Measurements from ENCODE around the gene ZNF398.

ZNF398 gene

DNA sequence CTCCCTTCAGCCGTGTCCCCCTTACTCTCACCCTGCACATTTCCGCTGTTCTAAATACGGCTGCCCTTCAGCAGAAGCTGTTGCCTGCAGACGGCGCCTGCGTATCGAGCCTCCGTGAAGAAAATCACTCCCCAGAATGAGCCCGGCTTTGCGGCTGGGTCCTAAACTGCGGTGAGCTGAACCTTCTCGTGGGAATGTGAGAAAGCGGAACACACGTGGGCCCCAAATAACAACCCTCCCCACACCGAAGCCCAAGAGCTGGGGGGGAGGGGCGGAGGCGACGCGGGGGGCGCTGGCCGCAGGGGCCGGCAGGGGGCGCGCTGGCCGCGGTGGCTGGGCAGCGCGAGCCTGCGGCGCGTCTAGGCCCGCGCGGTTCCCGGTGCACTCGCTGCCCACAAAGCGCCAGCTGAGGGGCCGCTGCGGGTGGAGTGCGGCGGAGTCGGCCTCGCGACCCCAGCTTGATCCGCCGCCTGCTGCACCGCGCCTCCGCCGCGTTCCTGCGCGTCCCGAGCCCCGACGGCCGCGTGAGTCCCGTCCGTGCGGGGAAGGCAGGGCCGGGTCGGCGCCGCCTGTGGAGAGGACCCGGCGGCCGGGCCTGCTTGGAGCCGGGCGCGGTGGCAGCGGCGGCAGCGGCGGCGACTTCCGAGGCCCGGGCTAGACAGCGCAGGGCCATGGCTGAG is at the start of gene ZNF398:
ZNF398 (plus strand) TSS at position 382 of the 680 bp plus-strand sequence; CDS start at position 672, 290 bp downstream.
- Histone ChIP-seq H3K4me1 (ENCODE audit: control insufficient read depth, insufficient read depth, low read length) (peaks cover 23% of the 10 kb centered on the region), H3K9ac (ENCODE audit: low read depth, low read length) (peak within 1 kb of the TSS; percentile 98), H3K27me3 (ENCODE audit: control insufficient read depth, insufficient read depth, low read length) (no peaks in the 10 kb centered on the region), H3K9me3 (ENCODE audit: control insufficient read depth, insufficient read depth, low read length) (no peaks in the 10 kb centered on the region), H3K4me3 (ENCODE audit: low read depth, low read length) (peak within 1 kb of the TSS; percentile 95), H3K36me3 (ENCODE audit: control insufficient read depth, insufficient read depth, low read length) (peaks cover 3% of the 10 kb centered on the region)

DNA sequence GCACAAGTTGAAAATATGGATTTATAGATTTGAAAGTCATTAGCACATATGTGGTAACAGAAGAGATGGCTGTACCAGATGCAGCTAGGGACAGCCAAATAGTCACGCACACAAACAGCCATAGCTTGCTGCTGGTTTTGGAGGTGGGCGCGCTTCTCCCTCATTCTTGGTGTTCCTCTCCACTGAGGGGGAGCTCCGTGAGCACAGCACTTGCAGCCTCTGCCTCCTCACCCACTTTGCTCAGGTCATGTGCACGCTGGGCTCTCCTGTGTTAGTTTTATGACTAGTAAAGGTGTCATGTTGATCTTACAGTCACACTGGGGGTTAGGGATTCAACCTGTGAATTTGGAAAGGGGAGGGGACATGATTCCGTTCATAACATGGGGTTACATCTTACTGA is 48.2 kb upstream of the ZNF398 start:
- no peak overlapping the region for H3K4me3 ChIP-seq (ENCODE audit: low read depth, low read length)
- no peaks in the 10 kb centered on the region for H3K4me1 ChIP-seq (ENCODE audit: control insufficient read depth, insufficient read depth, low read length)
- H3K36me3 ChIP-seq (ENCODE audit: control insufficient read depth, insufficient read depth, low read length): peaks cover 5% of the 10 kb centered on the region
- no peak overlapping the region for H3K9ac ChIP-seq (ENCODE audit: low read depth, low read length)
- H3K9me3 ChIP-seq (ENCODE audit: control insufficient read depth, insufficient read depth, low read length): no peaks in the 10 kb centered on the region
- no peaks in the 10 kb centered on the region for H3K27me3 ChIP-seq (ENCODE audit: control insufficient read depth, insufficient read depth, low read length)

GRCh38 chr7:149100821-149101220 is 46.4 kb upstream of the ZNF398 start:
- H3K4me3 ChIP-seq (ENCODE audit: low read depth, low read length): no peak overlapping the region
- H3K27me3 ChIP-seq (ENCODE audit: control insufficient read depth, insufficient read depth, low read length): no peaks in the 10 kb centered on the region
- no peaks in the 10 kb centered on the region for H3K9me3 ChIP-seq (ENCODE audit: control insufficient read depth, insufficient read depth, low read length)
- no peak overlapping the region for H3K9ac ChIP-seq (ENCODE audit: low read depth, low read length)
- H3K36me3 ChIP-seq (ENCODE audit: control insufficient read depth, insufficient read depth, low read length): peaks cover 11% of the 10 kb centered on the region
- H3K4me1 ChIP-seq (ENCODE audit: control insufficient read depth, insufficient read depth, low read length): no peaks in the 10 kb centered on the region

GRCh38 chr7:149102666-149103065 is 44.6 kb upstream of the ZNF398 start:
- H3K4me3 ChIP-seq (ENCODE audit: low read depth, low read length): no peak overlapping the region
- peaks cover 11% of the 10 kb centered on the region for H3K36me3 ChIP-seq (ENCODE audit: control insufficient read depth, insufficient read depth, low read length)
- H3K9me3 ChIP-seq (ENCODE audit: control insufficient read depth, insufficient read depth, low read length): no peaks in the 10 kb centered on the region
- H3K4me1 ChIP-seq (ENCODE audit: control insufficient read depth, insufficient read depth, low read length): no peaks in the 10 kb centered on the region
- H3K9ac ChIP-seq (ENCODE audit: low read depth, low read length): no peak overlapping the region
- no peaks in the 10 kb centered on the region for H3K27me3 ChIP-seq (ENCODE audit: control insufficient read depth, insufficient read depth, low read length)

GRCh38 chr7:149103424-149103823 is 43.8 kb upstream of the ZNF398 start:
- no peaks in the 10 kb centered on the region for H3K4me1 ChIP-seq (ENCODE audit: control insufficient read depth, insufficient read depth, low read length)
- no peaks in the 10 kb centered on the region for H3K9me3 ChIP-seq (ENCODE audit: control insufficient read depth, insufficient read depth, low read length)
- no peak overlapping the region for H3K4me3 ChIP-seq (ENCODE audit: low read depth, low read length)
- no peaks in the 10 kb centered on the region for H3K27me3 ChIP-seq (ENCODE audit: control insufficient read depth, insufficient read depth, low read length)
- peaks cover 11% of the 10 kb centered on the region for H3K36me3 ChIP-seq (ENCODE audit: control insufficient read depth, insufficient read depth, low read length)
- H3K9ac ChIP-seq (ENCODE audit: low read depth, low read length): no peak overlapping the region

- Histone ChIP-seq H3K9me3 (ENCODE audit: control insufficient read depth, insufficient read depth, low read length) (no peaks in the 10 kb centered on the region), H3K36me3 (ENCODE audit: control insufficient read depth, insufficient read depth, low read length) (peaks cover 11% of the 10 kb centered on the region), H3K4me3 (ENCODE audit: low read depth, low read length) (no peak overlapping the region), H3K4me1 (ENCODE audit: control insufficient read depth, insufficient read depth, low read length) (no peaks in the 10 kb centered on the region), H3K27me3 (ENCODE audit: control insufficient read depth, insufficient read depth, low read length) (no peaks in the 10 kb centered on the region), H3K9ac (ENCODE audit: low read depth, low read length) (no peak overlapping the region)
These were observed 43.0 kb upstream of the ZNF398 start for GRCh38 chr7:149104214-149104613.

- Histone ChIP-seq H3K27me3 (ENCODE audit: control insufficient read depth, insufficient read depth, low read length) (no peaks in the 10 kb centered on the region), H3K4me1 (ENCODE audit: control insufficient read depth, insufficient read depth, low read length) (no peaks in the 10 kb centered on the region), H3K36me3 (ENCODE audit: control insufficient read depth, insufficient read depth, low read length) (peaks cover 11% of the 10 kb centered on the region), H3K9me3 (ENCODE audit: control insufficient read depth, insufficient read depth, low read length) (no peaks in the 10 kb centered on the region), H3K4me3 (ENCODE audit: low read depth, low read length) (no peak overlapping the region), H3K9ac (ENCODE audit: low read depth, low read length) (no peak overlapping the region)
These were observed 42.5 kb upstream of the ZNF398 start for GRCh38 chr7:149104749-149105148.

- no peaks in the 10 kb centered on the region for H3K4me1 ChIP-seq (ENCODE audit: control insufficient read depth, insufficient read depth, low read length)
- H3K9me3 ChIP-seq (ENCODE audit: control insufficient read depth, insufficient read depth, low read length): no peaks in the 10 kb centered on the region
- no peak overlapping the region for H3K9ac ChIP-seq (ENCODE audit: low read depth, low read length)
- H3K4me3 ChIP-seq (ENCODE audit: low read depth, low read length): no peak overlapping the region
- H3K27me3 ChIP-seq (ENCODE audit: control insufficient read depth, insufficient read depth, low read length): no peaks in the 10 kb centered on the region
- H3K36me3 ChIP-seq (ENCODE audit: control insufficient read depth, insufficient read depth, low read length): no peaks in the 10 kb centered on the region
These were observed 37.3 kb upstream of the ZNF398 start for GRCh38 chr7:149109969-149110368.

- H3K27me3 ChIP-seq (ENCODE audit: control insufficient read depth, insufficient read depth, low read length): no peaks in the 10 kb centered on the region
- H3K36me3 ChIP-seq (ENCODE audit: control insufficient read depth, insufficient read depth, low read length): peaks cover 9% of the 10 kb centered on the region
- peaks cover 9% of the 10 kb centered on the region for H3K4me1 ChIP-seq (ENCODE audit: control insufficient read depth, insufficient read depth, low read length)
- peak overlapping the region; percentile 96 for H3K9ac ChIP-seq (ENCODE audit: low read depth, low read length)
- H3K4me3 ChIP-seq (ENCODE audit: low read depth, low read length): peak overlapping the region; percentile 100
- no peaks in the 10 kb centered on the region for H3K9me3 ChIP-seq (ENCODE audit: control insufficient read depth, insufficient read depth, low read length)
These were observed 21.9 kb upstream of the ZNF398 start for GRCh38 chr7:149125189-149125862.

- Histone ChIP-seq H3K4me1 (ENCODE audit: control insufficient read depth, insufficient read depth, low read length) (peaks cover 9% of the 10 kb centered on the region), H3K4me3 (ENCODE audit: low read depth, low read length) (peak within 1 kb of the TSS; percentile 100), H3K9me3 (ENCODE audit: control insufficient read depth, insufficient read depth, low read length) (no peaks in the 10 kb centered on the region), H3K9ac (ENCODE audit: low read depth, low read length) (peak within 1 kb of the TSS; percentile 96), H3K36me3 (ENCODE audit: control insufficient read depth, insufficient read depth, low read length) (peaks cover 11% of the 10 kb centered on the region), H3K27me3 (ENCODE audit: control insufficient read depth, insufficient read depth, low read length) (no peaks in the 10 kb centered on the region)
These were observed 21.2 kb upstream of the ZNF398 start, which contains the start of gene ZNF425 for GRCh38 chr7:149125863-149126661. Gene ZNF425 (minus strand): TSS chr7:149126324. CDS start chr7:149126213, 111 bp downstream.

DNA sequence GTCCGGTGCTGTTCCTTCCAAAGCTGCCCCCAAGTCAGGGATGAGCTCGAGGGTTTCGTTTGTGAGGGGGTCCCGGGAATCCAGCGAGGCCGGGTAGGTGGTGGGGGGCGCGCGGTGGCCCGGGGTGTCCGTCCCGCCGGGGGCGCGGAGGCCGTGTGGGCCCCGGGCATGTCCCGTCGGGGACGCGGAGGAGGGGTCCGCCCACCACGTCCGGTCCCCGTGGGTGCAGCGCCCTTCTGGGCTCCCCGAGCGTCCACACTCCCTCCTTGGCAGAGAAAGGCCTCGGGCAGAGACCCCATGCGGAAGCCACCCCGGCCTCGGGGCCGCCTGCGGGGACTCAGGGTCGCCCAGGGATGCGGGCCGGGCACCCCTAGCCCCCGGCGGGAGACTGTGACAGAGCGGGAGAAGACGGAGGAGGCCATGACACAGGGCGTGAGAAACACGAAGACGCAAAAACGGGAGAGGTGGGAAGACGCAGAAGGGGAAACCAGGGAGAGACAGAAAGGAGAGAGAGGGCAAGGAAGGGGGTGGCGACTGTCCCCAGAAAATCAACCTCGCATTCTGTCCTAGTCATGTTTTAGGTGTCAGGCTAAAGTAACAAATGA is 20.5 kb upstream of the ZNF398 start:
- H3K27me3 ChIP-seq (ENCODE audit: control insufficient read depth, insufficient read depth, low read length): no peaks in the 10 kb centered on the region
- peaks cover 9% of the 10 kb centered on the region for H3K4me1 ChIP-seq (ENCODE audit: control insufficient read depth, insufficient read depth, low read length)
- peak overlapping the region; percentile 100 for H3K4me3 ChIP-seq (ENCODE audit: low read depth, low read length)
- H3K9me3 ChIP-seq (ENCODE audit: control insufficient read depth, insufficient read depth, low read length): no peaks in the 10 kb centered on the region
- H3K9ac ChIP-seq (ENCODE audit: low read depth, low read length): peak overlapping the region; percentile 96
- peaks cover 13% of the 10 kb centered on the region for H3K36me3 ChIP-seq (ENCODE audit: control insufficient read depth, insufficient read depth, low read length)

Measured in iPS-15b (cell line).